ENCODE measurements around the gene KNOP1. TPM values are rescaled to one million over a fixed set of nuclear protein-coding genes. Genes with fewer than 3 reads are reported as not detected.

Gene KNOP1
- total RNA-seq, 1 experiment from 2014 or later = 93.9 TPM

DNA sequence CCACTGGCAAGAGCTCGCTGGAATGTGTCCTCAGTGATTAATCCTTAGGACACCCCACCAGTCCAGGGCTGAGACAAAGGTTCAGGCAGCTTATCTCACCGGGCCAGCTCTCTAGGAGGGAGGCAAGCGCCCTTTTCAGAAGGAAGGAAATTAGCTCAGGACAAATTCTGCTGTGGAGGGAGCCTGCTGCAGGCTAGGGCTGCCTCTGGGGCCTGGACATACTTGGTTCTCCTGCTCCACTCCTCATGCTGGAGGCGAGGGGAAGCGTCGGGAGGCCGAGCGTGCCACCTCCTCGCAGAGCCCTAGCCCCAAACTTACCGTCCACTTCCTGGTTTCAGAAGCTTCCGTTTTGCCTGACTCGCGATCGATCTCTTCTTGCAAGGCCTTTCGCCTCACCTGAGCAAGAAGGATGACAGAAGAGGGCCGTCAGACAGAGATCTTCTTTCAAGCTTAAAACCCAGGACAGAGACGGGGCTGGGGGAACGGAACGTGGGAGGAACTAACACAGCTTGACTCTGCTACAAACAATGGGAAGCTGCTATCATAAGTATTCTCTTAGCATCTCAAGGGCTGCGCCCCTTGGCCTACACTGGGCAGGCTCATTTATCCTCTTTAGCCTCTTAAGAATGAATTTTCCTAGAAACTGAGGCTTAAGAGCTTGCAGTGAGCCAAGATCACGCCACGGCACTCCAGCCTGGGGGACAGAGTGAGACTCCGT lies 7.7 kb downstream of the KNOP1 start:
- no peak overlapping the region for H2AFZ ChIP-seq (ENCODE audit: low read length)
- H3K79me2 ChIP-seq (ENCODE audit: insufficient read depth, low read length) = peaks cover 21% of the 10 kb centered on the region; the same call in 1 of the 2 replicates
- H2BK12ac ChIP-seq (ENCODE audit: insufficient read length, low read depth, low read length) = no peak overlapping the region
- H3K56ac ChIP-seq (ENCODE audit: insufficient read length, low read depth, low read length) = no peak overlapping the region
- no peak overlapping the region for H3K14ac ChIP-seq (ENCODE audit: insufficient read depth, low read length)
- TF ChIP-seq, protein P1, sequence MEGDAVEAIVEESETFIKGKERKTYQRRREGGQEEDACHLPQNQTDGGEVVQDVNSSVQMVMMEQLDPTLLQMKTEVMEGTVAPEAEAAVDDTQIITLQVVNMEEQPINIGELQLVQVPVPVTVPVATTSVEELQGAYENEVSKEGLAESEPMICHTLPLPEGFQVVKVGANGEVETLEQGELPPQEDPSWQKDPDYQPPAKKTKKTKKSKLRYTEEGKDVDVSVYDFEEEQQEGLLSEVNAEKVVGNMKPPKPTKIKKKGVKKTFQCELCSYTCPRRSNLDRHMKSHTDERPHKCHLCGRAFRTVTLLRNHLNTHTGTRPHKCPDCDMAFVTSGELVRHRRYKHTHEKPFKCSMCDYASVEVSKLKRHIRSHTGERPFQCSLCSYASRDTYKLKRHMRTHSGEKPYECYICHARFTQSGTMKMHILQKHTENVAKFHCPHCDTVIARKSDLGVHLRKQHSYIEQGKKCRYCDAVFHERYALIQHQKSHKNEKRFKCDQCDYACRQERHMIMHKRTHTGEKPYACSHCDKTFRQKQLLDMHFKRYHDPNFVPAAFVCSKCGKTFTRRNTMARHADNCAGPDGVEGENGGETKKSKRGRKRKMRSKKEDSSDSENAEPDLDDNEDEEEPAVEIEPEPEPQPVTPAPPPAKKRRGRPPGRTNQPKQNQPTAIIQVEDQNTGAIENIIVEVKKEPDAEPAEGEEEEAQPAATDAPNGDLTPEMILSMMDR (conservative IDR thresholded peaks at IDR 0.05) = no peak
- no peaks in the 10 kb centered on the region for H3K27me3 Mint-ChIP-seq (ENCODE audit: low read depth)
- H3K79me1 ChIP-seq (ENCODE audit: insufficient read depth, low read depth, low read length, poor library complexity, severe bottlenecking) = peaks cover 2% of the 10 kb centered on the region
- peaks cover 6% of the 10 kb centered on the region for H4K20me1 ChIP-seq (ENCODE audit: control insufficient read depth, insufficient read depth, insufficient read length)
- no peak overlapping the region for H2BK20ac ChIP-seq (ENCODE audit: low read depth, low read length, poor library complexity, severe bottlenecking)
- no peak overlapping the region for H4K8ac ChIP-seq (replicated peaks; ENCODE audit: insufficient read length, low read depth, low read length)
- no peak overlapping the region for H3K18ac ChIP-seq (ENCODE audit: insufficient read length, low read depth, low read length)
- H2AK5ac ChIP-seq (ENCODE audit: insufficient read length, low read length) = no peak overlapping the region
- H3K23me2 ChIP-seq (ENCODE audit: insufficient read length, low read depth, low read length, poor library complexity, severe bottlenecking) = no peaks in the 10 kb centered on the region
- H3K27ac ChIP-seq (ENCODE audit: insufficient read length, low read depth, low read length) = no peak overlapping the region
- H3K4me1 Mint-ChIP-seq = peaks cover 42 to 69% of the 10 kb centered on the region in 2 experiments
- H3K27ac Mint-ChIP-seq = peak overlapping the region; percentile 67 to 93 (median 92)
- no peak overlapping the region for H3T11ph ChIP-seq (ENCODE audit: low read length)
- H2BK120ac ChIP-seq (ENCODE audit: low read depth, low read length, poor library complexity, severe bottlenecking) = no peak overlapping the region
- H3K27me3 ChIP-seq (ENCODE audit: insufficient read depth, low read length) = no peaks in the 10 kb centered on the region
- DNase-seq = peak; percentile 41
- no peak overlapping the region for H3K23ac ChIP-seq (ENCODE audit: insufficient read length, low read depth, low read length)
- H4K91ac ChIP-seq (ENCODE audit: insufficient read length, low read depth, low read length) = no peak overlapping the region
- no peak overlapping the region for H3K9ac ChIP-seq (ENCODE audit: extremely low read depth, insufficient read length, low read length)
- H3K4me3 Mint-ChIP-seq = peak overlapping the region in 1 of 2 experiments; percentile 19; a peak in 2 of 5 replicates
- H4K5ac ChIP-seq (ENCODE audit: insufficient read length, low read depth, low read length) = no peak overlapping the region
- WGBS (ENCODE audit: extremely low coverage, insufficient read length, low lambda C conversion rate) = no CpG with 5 or more reads among the region's 23 CpGs
- H3K36me3 Mint-ChIP-seq (ENCODE audit: insufficient read depth in 1 of 3, low read depth in 3 of 3) = peaks cover 66 to 90% (median 83%) of the 10 kb centered on the region in 3 experiments
- H3K4ac ChIP-seq (ENCODE audit: low read depth, low read length) = no peak overlapping the region
- H2BK5ac ChIP-seq (ENCODE audit: insufficient read length, low read length) = no peak overlapping the region
- peaks cover 2% of the 10 kb centered on the region; the same call in 1 of the 2 replicates for H3K4me1 ChIP-seq (ENCODE audit: insufficient read depth, low read length)
- no peaks in the 10 kb centered on the region for H3K9me3 Mint-ChIP-seq
- no peaks in the 10 kb centered on the region for H3K9me3 ChIP-seq (ENCODE audit: control insufficient read depth, low read depth, low read length)
- H3K4me2 ChIP-seq (ENCODE audit: insufficient read depth, insufficient read length, low read length) = no peak overlapping the region
- H2BK15ac ChIP-seq (ENCODE audit: low read depth, low read length) = no peak overlapping the region
